ENCODE measurements around the gene ARHGAP42.

Gene ARHGAP42

GRCh38 chr11:100936781-100937180 is 249.7 kb downstream of the ARHGAP42 start:
- Mint-ChIP-seq H3K4me1 (ENCODE audit: low read depth) (no peaks in the 10 kb centered on the region), H3K4me3 (no peak overlapping the region), H3K36me3 (ENCODE audit: low read depth) (no peaks in the 10 kb centered on the region), H3K27ac (no peak overlapping the region), H3K27me3 (ENCODE audit: low read depth) (no peaks in the 10 kb centered on the region), H3K9me3 (no peaks in the 10 kb centered on the region)

- H3K27ac Mint-ChIP-seq = no peak overlapping the region
- no peaks in the 10 kb centered on the region for H3K9me3 Mint-ChIP-seq
- no peaks in the 10 kb centered on the region for H3K4me1 Mint-ChIP-seq (ENCODE audit: low read depth)
- H3K4me3 Mint-ChIP-seq = no peak overlapping the region
- H3K27me3 Mint-ChIP-seq (ENCODE audit: low read depth) = no peaks in the 10 kb centered on the region
- no peaks in the 10 kb centered on the region for H3K36me3 Mint-ChIP-seq (ENCODE audit: low read depth)
These were observed 252.5 kb downstream of the ARHGAP42 start for GRCh38 chr11:100939571-100939970.

GRCh38 chr11:100940111-100940510 is 253.0 kb downstream of the ARHGAP42 start:
- no peaks in the 10 kb centered on the region for H3K27me3 Mint-ChIP-seq (ENCODE audit: low read depth)
- no peak overlapping the region for H3K4me3 Mint-ChIP-seq
- H3K4me1 Mint-ChIP-seq (ENCODE audit: low read depth) = no peaks in the 10 kb centered on the region
- H3K27ac Mint-ChIP-seq = no peak overlapping the region
- H3K36me3 Mint-ChIP-seq (ENCODE audit: low read depth) = no peaks in the 10 kb centered on the region
- no peaks in the 10 kb centered on the region for H3K9me3 Mint-ChIP-seq

GRCh38 chr11:100941033-100941432 is 253.9 kb downstream of the ARHGAP42 start:
- Mint-ChIP-seq H3K36me3 (ENCODE audit: low read depth) (no peaks in the 10 kb centered on the region), H3K9me3 (no peaks in the 10 kb centered on the region), H3K4me3 (no peak overlapping the region), H3K27ac (no peak overlapping the region), H3K4me1 (ENCODE audit: low read depth) (no peaks in the 10 kb centered on the region), H3K27me3 (ENCODE audit: low read depth) (no peaks in the 10 kb centered on the region)

- H3K9me3 Mint-ChIP-seq = no peaks in the 10 kb centered on the region
- no peaks in the 10 kb centered on the region for H3K4me1 Mint-ChIP-seq (ENCODE audit: low read depth)
- H3K27me3 Mint-ChIP-seq (ENCODE audit: low read depth) = no peaks in the 10 kb centered on the region
- no peaks in the 10 kb centered on the region for H3K36me3 Mint-ChIP-seq (ENCODE audit: low read depth)
- H3K27ac Mint-ChIP-seq = no peak overlapping the region
- no peak overlapping the region for H3K4me3 Mint-ChIP-seq
These were observed 254.9 kb downstream of the ARHGAP42 start for GRCh38 chr11:100942016-100942415.

GRCh38 chr11:100948936-100949335 is 261.8 kb downstream of the ARHGAP42 start:
- Mint-ChIP-seq H3K9me3 (no peaks in the 10 kb centered on the region), H3K4me3 (no peak overlapping the region), H3K27me3 (ENCODE audit: low read depth) (no peaks in the 10 kb centered on the region), H3K36me3 (ENCODE audit: low read depth) (no peaks in the 10 kb centered on the region), H3K4me1 (ENCODE audit: low read depth) (no peaks in the 10 kb centered on the region), H3K27ac (no peak overlapping the region)

GRCh38 chr11:100949443-100949842 is 262.4 kb downstream of the ARHGAP42 start:
- no peaks in the 10 kb centered on the region for H3K4me1 Mint-ChIP-seq (ENCODE audit: low read depth)
- no peak overlapping the region for H3K27ac Mint-ChIP-seq
- H3K9me3 Mint-ChIP-seq = no peaks in the 10 kb centered on the region

GRCh38 chr11:100955318-100955717 is 268.2 kb downstream of the ARHGAP42 start:
- Mint-ChIP-seq H3K4me1 (ENCODE audit: low read depth) (no peaks in the 10 kb centered on the region), H3K27me3 (ENCODE audit: low read depth) (no peaks in the 10 kb centered on the region), H3K36me3 (ENCODE audit: low read depth) (no peaks in the 10 kb centered on the region), H3K27ac (no peak overlapping the region), H3K9me3 (no peaks in the 10 kb centered on the region), H3K4me3 (no peak overlapping the region)

More at GRCh38 chr11:100949443-100949842, 262.4 kb downstream of the ARHGAP42 start:
- Mint-ChIP-seq H3K27me3 (ENCODE audit: low read depth) (no peaks in the 10 kb centered on the region), H3K4me3 (no peak overlapping the region), H3K36me3 (ENCODE audit: low read depth) (no peaks in the 10 kb centered on the region)

GRCh38 chr11:100956351-100956750 is 269.3 kb downstream of the ARHGAP42 start:
- Mint-ChIP-seq H3K27ac (no peak overlapping the region), H3K9me3 (no peaks in the 10 kb centered on the region), H3K36me3 (ENCODE audit: low read depth) (no peaks in the 10 kb centered on the region), H3K27me3 (ENCODE audit: low read depth) (no peaks in the 10 kb centered on the region), H3K4me1 (ENCODE audit: low read depth) (no peaks in the 10 kb centered on the region), H3K4me3 (no peak overlapping the region)

GRCh38 chr11:100957499-100957898 is 270.4 kb downstream of the ARHGAP42 start:
- no peak overlapping the region for H3K4me3 Mint-ChIP-seq
- H3K36me3 Mint-ChIP-seq (ENCODE audit: low read depth) = no peaks in the 10 kb centered on the region
- H3K4me1 Mint-ChIP-seq (ENCODE audit: low read depth) = no peaks in the 10 kb centered on the region
- no peaks in the 10 kb centered on the region for H3K9me3 Mint-ChIP-seq
- no peak overlapping the region for H3K27ac Mint-ChIP-seq
- H3K27me3 Mint-ChIP-seq (ENCODE audit: low read depth) = no peaks in the 10 kb centered on the region

- H3K4me3 Mint-ChIP-seq = no peak overlapping the region
- no peaks in the 10 kb centered on the region for H3K9me3 Mint-ChIP-seq
- no peak overlapping the region for H3K27ac Mint-ChIP-seq
- H3K36me3 Mint-ChIP-seq (ENCODE audit: low read depth) = no peaks in the 10 kb centered on the region
- no peaks in the 10 kb centered on the region for H3K27me3 Mint-ChIP-seq (ENCODE audit: low read depth)
- no peaks in the 10 kb centered on the region for H3K4me1 Mint-ChIP-seq (ENCODE audit: low read depth)
These were observed 274.5 kb downstream of the ARHGAP42 start for GRCh38 chr11:100961633-100962032.

GRCh38 chr11:100963375-100963774 is 276.3 kb downstream of the ARHGAP42 start:
- no peaks in the 10 kb centered on the region for H3K9me3 Mint-ChIP-seq
- H3K27ac Mint-ChIP-seq = no peak overlapping the region
- no peak overlapping the region for H3K4me3 Mint-ChIP-seq
- no peaks in the 10 kb centered on the region for H3K4me1 Mint-ChIP-seq (ENCODE audit: low read depth)
- no peaks in the 10 kb centered on the region for H3K27me3 Mint-ChIP-seq (ENCODE audit: low read depth)
- no peaks in the 10 kb centered on the region for H3K36me3 Mint-ChIP-seq (ENCODE audit: low read depth)

GRCh38 chr11:100964435-100964834 is 277.3 kb downstream of the ARHGAP42 start:
- no peaks in the 10 kb centered on the region for H3K36me3 Mint-ChIP-seq (ENCODE audit: low read depth)
- H3K27me3 Mint-ChIP-seq (ENCODE audit: low read depth) = no peaks in the 10 kb centered on the region
- H3K27ac Mint-ChIP-seq = no peak overlapping the region
- peaks cover 6% of the 10 kb centered on the region for H3K9me3 Mint-ChIP-seq
- H3K4me3 Mint-ChIP-seq = no peak overlapping the region
- H3K4me1 Mint-ChIP-seq (ENCODE audit: low read depth) = no peaks in the 10 kb centered on the region

GRCh38 chr11:100965346-100965745 is 278.3 kb downstream of the ARHGAP42 start:
- no peaks in the 10 kb centered on the region for H3K27me3 Mint-ChIP-seq (ENCODE audit: low read depth)
- no peaks in the 10 kb centered on the region for H3K36me3 Mint-ChIP-seq (ENCODE audit: low read depth)
- no peaks in the 10 kb centered on the region for H3K4me1 Mint-ChIP-seq (ENCODE audit: low read depth)
- no peak overlapping the region for H3K4me3 Mint-ChIP-seq
- peaks cover 9% of the 10 kb centered on the region for H3K9me3 Mint-ChIP-seq
- no peak overlapping the region for H3K27ac Mint-ChIP-seq

- Mint-ChIP-seq H3K4me1 (ENCODE audit: low read depth) (no peaks in the 10 kb centered on the region), H3K27ac (no peak overlapping the region), H3K36me3 (ENCODE audit: low read depth) (no peaks in the 10 kb centered on the region), H3K9me3 (peaks cover 9% of the 10 kb centered on the region), H3K4me3 (no peak overlapping the region), H3K27me3 (ENCODE audit: low read depth) (no peaks in the 10 kb centered on the region)
These were observed 279.3 kb downstream of the ARHGAP42 start for GRCh38 chr11:100966366-100966765.

- H3K9me3 Mint-ChIP-seq = peaks cover 9% of the 10 kb centered on the region
- no peaks in the 10 kb centered on the region for H3K27me3 Mint-ChIP-seq (ENCODE audit: low read depth)
- H3K36me3 Mint-ChIP-seq (ENCODE audit: low read depth) = no peaks in the 10 kb centered on the region
- H3K4me1 Mint-ChIP-seq (ENCODE audit: low read depth) = no peaks in the 10 kb centered on the region
- no peak overlapping the region for H3K4me3 Mint-ChIP-seq
- no peak overlapping the region for H3K27ac Mint-ChIP-seq
These were observed 281.9 kb downstream of the ARHGAP42 start for GRCh38 chr11:100969008-100969407.

All from T-helper 1 cell treated with Interleukin-12 subunit alpha and Interleukin-12 subunit beta and Interleukin-4 antibody, amounts not matched to agents 30 μg/mL and 1 μg/mL, for 36 hours (primary cell).